ENCODE results near the gene C4BPB.

GRCh38 chr1:207047505-207047904 lies 41.2 kb upstream of the C4BPB start:
- TF ChIP-seq CTCF (optimal IDR thresholded peaks at IDR 0.05 in 1 of 3, IDR thresholded peaks at IDR 0.05 in 1 of 3, conservative IDR thresholded peaks at IDR 0.05 in 1 of 3; ENCODE audit: extremely low read depth in 1 of 3, insufficient read depth in 2 of 3, low read length in 3 of 3): no peak
- TF ChIP-seq EZH2 (IDR thresholded peaks at IDR 0.05; ENCODE audit: low read length): no peak
